HG03565 (cell line): ENCODE data around the gene EPB41L3.
"Not testable (repeated sequence)": the region's sequence is repeated elsewhere in the genome, so short reads cannot be mapped to it uniquely, and the experiment has no call there.

Experiments used
- ATAC-seq: cut with Tn5 transposase; IDR thresholded peaks from one replicate; pipeline ENCODE4 v1.9.1; 2021; ENCODE audit warnings: mild to moderate bottlenecking, moderate library complexity; ENCODE audit not compliant: unreplicated experiment

The EPB41L3 gene

DNA sequence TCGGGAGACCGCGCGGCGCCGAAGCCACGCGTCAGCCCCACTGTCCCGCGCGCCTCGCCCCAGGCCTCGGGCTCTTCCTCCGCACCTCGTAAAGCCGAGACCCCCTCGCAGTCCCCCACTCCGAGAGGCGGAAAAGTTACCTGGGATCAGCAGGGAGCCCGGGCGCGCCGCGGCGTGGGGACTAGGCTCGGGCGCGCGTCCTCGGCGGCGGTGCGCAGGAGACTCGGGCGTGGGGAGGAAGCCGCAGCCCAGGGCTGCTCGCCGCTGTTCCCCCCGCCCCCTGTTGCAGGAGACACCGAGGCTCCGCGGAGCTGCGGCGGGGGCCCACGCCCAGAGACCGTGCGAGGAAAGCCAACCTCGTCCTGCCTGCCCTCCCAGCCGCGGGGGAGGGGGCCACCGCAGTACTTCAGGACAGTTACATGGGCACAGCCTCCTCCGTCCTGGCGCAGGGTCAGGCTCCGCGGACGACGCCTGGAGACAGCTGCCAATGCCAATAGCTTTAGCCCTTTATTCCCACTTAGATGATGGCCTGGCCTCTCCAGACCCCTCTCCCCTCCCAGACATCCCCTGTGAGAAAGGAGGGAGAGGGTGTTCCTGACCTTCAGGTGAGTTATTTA lies at the start of gene EPB41L3:
Gene EPB41L3 (minus strand): TSS at position 225 of the 617 bp plus-strand sequence. CDS start 54,814 bp downstream, outside the sequence.
- no peak for ATAC-seq

DNA sequence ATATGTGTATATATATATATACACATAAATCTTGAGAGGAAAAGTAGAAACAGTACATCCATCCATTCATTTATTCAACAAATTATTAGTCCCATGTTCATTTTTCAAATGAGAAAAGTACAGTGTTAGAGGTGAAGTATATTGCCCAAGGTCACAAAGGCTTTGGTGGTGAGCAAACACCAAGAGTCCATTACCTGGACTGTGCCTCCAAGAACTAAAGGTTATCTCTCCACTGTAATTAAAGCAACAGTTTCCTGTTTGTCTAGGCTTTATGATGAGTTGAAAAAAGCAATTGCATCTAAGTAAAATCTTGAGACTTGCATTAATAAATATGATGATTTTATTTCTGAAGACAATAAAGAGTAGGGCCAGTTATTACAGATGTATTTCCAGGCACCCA lies 44.7 kb upstream of the EPB41L3 start:
- no peak for ATAC-seq

DNA sequence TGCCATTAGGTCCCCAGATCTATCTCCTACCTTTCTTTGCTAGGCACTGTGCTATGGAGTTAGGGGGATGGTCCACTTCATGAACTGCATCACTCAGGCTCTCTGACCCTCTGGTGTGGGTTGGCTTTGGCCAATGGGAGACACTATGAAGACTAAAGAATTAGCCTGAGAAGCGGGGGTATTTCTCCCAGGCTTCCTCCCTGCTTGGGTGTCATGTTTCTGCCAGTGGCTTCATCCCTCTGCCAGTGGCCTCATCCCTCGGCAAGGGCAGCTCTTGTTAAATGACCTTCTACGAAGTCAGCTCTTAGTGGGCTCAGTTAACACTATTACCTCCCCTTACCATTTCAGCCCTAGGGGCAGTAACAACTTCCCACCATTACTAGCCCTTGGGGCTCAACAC lies 41.9 kb upstream of the EPB41L3 start:
- no peak for ATAC-seq

DNA sequence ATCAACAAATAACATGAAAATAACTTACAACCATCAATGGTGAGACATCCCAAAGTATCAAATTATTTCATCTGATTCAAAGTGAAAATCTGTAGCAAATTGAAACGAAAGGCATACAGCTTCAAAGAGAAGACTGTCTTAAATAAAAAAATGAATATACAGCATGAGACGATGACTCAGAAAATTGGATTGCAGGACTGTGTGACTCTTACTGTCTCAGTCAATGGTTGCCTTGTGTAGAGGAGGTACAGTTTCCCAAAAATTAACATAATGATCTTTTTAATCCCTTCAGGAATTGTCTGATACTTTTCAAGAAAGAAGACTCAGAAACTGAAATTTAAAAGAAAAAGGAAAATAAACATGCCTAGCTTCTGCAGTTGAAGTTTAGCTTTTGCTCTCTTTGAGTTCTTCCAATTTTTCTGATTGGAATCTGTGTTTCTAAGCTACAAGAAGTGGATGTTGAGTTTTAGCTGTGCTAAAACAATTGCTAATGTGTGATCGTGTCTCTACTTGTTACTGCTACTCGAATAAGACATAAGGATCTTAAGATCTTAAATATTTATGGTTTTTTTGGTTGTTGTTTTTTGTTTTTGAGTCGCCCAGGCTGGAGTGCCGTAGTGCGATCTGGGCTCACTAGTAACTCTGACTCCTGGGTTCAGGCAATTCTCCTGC lies 41.1 kb upstream of the EPB41L3 start:
- no peak for ATAC-seq

DNA sequence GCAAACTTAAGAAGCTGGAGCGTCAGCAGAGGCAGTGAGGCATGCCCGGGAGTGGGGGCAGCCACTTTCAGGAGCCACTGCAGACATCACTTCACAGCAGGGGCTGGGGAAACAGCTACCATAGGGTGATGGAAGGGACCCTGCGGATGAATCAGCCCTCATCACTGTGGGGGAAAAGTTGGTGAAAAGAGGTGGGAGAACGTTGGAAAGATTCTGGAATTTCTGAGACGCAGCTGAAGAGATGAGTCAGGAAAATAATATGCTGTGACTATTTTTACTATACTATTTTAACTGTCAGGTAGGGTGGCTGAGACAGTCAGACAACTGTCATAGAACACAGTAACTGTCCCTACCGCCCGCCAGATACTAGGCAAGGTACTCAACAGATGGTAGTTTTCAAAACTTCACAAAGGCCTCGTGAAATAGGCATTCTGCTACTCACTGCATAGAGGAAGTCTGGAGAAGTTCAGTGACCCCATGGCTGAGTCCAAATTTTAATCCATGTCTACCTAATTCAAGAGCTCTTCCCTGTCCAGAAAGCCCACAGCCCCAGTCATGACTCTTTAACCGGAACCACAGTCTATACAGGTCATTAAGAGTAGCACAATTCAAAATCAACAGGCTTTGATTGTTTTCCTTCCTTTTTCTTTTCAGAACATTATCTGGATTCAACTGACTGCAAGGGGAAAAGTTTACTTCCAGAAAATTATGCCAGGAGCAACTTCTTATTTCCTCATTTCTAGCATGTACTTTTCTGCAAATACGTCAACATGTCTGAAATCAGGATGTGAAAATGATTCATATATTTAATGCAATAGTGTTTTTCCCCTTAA lies 39.3 kb upstream of the EPB41L3 start:
- ATAC-seq = no peak

DNA sequence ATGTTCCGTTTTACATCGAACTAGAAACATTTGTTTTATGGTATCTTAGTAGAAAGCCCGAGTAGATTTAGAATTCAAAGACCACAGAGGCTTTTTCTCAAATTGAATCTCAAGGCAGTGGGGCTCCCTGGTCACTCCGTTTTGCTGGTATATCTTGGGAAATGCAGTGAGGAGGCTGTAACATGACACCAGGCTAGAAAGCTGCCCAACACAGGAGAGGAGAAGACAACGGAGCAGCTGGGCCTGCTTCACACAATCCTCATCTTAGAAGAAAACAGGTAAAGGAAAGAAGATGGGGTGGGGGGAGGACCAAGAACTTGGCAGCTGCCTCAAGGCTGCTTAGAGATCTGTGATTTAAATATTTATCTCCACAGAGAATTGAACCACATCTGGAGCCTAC lies 38.3 kb upstream of the EPB41L3 start:
- ATAC-seq = no peak

DNA sequence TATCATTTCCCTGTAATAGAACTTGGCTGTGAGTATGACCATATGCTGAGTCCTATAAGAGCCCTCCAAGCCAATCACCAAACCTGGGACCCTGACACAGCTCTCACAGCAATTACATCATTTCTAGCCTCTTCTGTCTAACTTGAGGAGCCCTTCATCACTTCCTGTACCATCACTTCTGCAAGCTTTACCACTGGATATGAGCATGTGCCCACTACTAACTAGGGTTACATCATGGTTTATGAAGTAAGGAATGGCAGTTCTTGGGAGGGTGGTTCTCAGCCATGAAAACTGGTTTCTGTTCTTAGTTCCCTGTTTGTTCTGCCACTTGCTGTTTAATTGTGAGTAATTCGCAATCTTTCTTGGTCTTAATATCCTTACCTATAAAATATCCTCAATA lies 31.0 kb upstream of the EPB41L3 start:
- no peak for ATAC-seq

DNA sequence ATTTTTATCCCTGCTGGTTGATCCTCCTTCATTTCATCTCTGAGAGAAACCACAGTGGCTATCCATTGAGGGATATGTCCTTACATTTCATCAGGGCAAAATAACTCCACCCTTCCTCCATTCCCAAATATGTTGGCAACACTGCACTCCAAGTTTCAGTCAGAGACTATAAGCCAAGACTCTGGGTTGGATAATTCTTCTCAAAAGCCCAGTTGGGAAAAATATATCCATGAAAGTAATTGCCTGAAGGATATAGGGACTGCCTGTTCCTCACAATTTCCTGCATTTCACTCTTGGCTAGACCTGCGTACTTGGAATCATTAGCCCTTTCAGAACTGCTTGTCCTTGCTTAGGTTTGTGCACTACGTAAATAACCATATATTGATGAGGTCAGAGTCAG lies 27.9 kb upstream of the EPB41L3 start:
- no peak for ATAC-seq

DNA sequence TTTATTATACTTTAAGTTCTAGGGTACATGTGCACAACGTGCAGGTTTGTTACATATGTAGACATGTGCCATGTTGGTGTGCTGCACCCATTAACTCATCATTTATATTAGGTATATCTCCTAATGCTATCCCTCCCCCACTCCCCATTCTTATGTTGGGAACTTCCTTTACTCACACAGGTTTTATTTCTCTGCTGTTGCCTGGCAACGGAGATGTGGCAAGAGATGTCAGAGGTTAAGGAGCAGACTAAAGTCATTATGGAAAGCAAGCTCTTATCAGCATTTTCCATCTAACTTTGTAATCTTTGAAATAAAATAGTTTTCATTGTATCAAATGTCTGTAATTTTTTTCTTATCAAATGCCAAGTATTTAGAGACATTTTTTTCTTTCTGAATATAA lies 26.8 kb upstream of the EPB41L3 start:
- ATAC-seq = not testable (repeated sequence)

DNA sequence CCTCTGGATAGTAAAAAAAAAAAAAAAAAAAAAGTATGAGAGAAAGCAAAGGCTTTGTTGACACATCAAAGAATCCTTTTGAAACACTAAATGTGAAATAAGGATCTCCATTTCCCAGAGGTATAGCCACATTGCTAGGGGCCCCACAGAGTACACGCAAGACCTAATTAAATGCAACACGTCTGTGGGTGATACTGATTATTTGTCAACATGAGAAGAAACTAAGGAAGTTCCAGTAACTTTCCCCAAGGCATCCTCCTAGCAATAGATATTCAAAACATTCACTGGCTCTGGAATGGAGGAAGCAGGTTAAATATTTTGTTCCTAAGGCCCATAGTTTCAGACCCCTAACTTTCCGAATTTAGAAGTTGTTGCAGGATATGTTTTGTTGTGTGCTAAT lies 24.6 kb upstream of the EPB41L3 start:
- ATAC-seq = no peak

DNA sequence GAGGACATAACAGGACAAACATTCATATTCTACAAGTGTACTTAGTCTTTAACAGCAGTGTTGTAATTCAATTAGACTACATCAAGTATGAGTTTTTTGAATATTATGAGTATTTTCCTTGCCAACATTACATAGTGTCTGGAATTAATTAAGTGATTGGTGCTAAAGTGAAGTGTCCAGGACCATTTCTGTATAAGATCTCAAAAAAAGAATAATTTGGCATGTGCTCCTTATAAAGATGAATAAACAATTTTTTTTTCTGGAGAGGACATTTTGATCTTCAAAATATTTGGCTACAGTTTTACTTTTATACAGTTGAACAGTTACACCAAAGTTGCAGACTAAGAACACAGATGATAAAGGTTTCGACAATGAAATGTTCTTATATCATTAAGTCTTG lies 15.1 kb upstream of the EPB41L3 start:
- ATAC-seq = no peak

DNA sequence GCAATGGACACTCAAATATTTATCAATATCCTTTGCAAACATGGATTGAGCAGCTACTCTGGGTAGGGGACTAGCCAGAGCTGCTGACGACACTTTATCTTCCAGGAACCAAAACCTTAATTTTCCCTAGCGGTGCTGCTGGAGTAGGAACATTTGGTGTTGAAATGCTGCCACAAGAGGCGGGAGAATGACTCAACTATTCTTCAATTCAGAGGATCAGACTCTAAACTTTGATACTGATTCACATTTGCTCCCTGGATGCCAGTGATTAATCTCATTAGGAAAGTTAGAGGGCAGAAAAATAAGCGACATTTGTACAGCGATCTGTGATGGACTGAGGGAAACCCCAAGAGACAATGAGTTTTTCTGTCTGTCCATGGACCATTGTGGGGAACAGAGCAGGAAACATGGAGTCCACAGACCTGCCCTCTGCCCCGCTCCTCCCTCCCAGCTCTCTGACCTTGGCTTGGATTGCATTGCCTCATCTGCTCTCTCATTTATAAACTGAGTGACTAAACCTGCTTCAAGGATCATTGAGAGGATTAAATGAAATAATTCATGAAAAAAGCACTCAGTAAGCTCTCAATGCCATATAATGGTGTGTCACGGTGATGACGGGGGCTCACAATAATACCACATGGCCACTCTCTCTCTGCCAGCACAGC lies 12.6 kb upstream of the EPB41L3 start:
- no peak for ATAC-seq

DNA sequence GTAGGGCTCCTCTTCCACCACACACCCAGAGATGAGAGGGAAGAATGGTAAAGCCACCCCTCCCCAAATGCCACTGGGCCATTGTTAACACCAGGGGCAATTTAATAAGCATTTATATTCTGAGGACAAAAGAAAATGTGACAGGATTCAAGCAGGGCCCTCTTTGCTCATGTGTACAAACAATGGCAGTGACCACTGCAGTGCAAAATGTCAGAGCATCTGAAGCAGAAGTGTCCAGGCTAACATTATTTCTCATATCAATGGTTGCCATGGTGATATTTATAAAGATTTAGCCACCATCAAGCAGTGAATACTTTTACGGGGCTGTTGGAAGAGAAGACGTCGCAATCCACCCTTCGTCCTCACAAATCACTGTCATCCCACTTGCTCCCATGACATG lies 10.8 kb upstream of the EPB41L3 start:
- ATAC-seq = no peak

DNA sequence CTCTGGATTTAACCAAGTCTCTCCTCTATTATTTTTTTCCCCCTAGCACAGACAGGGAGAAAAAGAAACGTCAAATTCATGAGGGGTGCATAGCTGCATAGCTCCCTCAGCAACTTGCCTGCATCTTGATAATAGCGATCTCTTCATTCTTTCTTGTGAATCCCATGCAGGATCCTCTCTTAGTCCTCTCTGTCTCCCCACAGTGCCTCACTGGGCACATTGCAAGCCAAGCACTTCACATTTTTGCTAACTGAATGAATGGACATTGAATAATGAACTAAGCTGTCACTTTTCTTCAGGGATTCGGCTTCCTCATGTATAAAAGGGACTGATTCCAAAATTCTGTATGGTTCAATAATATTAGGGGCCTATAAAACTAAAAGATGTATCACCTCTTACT lies 2.9 kb upstream of the EPB41L3 start:
- no peak for ATAC-seq

DNA sequence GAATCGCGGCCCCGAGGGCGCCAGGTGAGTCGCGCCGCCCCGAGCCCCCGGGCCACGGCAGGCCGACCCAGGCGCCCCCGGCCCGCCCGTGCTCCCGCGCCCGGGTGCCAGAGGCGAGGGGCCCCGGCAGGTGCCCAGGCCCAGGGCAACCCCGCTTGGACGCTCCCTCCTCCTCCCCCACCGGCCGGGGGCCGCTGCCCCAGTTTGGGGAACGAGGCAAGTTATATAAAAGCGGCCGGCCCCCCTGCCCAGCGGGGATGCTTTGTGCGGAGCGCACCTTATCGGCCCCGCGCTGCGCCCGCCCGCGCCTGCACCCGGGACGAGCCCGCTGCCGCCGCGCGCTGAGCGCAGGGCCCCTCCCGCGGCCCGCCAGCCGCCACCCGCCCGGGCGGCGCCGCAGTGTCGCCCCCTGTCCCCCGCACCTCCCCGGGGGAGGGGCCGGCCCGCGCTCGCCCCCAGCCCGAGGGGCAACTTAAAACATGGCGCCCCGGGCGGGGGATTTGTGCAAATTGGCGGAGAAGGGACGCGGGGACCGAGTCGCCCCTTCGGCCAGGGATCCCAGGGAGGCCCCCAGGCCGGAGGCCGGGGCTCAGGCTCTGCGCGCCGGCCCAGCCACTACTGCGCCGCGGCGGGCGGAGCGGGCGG lies 639 bp downstream of the EPB41L3 start:
- no peak for ATAC-seq

DNA sequence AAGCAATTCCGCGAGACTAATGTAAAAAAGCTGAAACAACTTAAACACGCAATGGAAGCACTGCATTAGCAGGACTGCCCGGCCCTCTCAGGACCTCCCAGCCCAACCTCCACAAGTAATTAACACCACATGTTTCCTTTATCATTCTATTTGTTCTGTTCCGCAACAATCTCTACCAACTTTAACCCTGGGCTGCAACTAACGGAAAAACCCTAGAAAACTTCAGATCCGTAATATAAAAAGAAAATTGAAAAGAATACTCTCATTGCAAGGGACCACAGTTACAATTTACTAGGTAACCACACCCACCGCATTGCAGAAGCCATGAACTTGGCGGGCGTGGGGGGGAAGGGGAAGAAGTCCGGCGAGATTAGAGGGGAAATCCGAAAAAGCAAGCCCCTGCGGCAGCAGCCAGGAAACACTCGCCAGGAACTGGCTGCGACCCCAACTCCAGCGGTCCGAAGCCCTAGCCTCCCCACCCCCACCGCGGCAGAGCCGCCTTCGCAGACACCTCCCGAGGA lies 1.2 kb downstream of the EPB41L3 start:
- no peak for ATAC-seq

DNA sequence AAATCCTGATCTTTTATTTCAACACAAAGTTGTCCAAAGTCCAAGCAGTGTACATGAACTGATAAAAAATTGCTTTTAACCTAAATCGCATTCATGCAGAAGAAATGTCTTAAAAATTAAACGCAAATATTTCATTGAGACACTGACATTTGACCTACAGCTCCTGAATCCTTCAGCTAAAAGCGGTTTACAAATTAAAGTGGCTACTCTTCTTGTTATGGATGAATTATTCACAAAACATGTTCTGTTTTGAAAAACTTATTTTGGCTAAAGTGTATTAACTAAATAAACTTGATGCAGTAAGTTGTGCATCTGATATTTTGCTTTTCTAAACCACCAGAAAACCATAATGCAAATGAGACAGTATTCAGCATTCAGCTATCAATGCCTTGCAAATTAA lies 2.2 kb downstream of the EPB41L3 start:
- ATAC-seq = no peak

DNA sequence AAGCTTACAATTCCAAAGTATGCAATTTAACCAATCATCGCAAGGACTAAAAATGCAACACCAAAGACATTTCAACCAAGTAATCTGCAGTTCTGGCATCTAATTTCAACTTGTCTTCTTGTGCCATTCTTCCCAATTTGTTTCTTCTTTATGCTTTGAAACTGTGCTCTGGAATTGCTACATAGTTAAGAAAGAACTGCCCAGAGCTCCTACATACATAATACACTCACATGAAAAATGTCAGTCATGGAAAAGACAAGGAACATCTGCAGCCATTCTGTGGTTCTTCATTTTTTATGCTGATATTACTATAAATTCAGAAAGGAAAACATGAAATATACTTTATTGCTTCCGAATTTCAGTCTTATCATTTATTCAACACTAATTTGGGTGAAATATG lies 4.4 kb downstream of the EPB41L3 start:
- no peak for ATAC-seq

DNA sequence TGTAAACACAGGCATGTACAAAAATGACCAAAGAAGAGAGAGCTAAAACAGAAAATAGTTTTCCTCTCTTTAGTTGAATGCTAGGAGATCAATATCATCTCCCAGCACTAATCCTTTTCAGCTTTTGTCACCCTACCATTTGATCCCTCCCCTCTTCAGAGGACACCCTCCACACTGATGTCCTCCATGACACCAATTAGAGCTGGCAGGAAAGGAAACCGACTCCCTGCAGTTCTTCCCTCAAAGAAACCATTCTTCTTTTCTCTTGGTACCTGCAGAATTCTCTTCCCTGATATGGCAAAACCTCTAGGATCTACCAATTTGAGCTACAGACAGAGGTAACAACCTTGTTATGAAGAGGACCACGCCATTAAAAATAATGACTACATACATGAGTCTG lies 5.3 kb downstream of the EPB41L3 start:
- no peak for ATAC-seq

DNA sequence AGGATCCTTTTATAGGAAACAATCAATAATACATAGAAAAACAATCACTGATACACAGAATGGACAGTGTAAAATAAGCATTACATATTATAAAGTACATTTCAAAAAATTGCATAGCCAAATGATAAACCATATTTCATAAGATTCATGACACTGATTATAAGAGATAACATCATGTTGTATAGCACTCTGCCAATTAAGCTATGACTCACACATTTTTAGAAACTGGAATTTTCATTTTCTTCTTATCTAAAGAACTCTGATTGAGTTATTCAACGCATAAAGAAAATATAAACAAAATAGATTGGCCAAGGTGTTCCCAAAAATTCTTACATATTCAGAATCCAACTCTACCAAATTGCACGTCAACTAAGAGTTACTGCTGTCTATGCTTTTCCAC lies 5.9 kb downstream of the EPB41L3 start:
- no peak for ATAC-seq

DNA sequence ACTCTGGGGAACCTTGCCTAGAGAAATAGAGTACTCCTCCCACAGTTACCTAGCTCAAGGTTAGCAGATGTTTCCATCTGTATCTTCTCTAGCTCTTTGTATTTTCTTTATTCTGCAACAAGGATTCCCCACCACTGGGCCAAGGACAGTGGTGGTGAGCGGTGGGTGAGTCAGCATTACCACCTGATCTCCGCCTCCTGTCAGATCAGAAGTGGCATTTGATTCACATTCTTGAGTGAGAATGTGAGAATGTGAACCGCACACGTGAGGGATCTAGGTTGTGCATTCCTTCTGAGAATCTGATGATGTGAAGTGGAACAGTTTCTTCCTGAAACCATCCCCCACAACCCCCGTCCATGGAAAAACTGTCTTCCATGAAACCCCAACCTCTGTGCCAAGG lies 9.0 kb downstream of the EPB41L3 start:
- no peak for ATAC-seq
